DMS153 treated with DMSO at 0.1 percent for 48 hours (cell line): ENCODE results near the gene TSPAN14.

ENCODE experiments used
- DNase-seq: peaks from one replicate; lab custom pipeline; 2025; ENCODE audit not compliant: unreplicated experiment; lab: John Stamatoyannopoulos, UW

TSPAN14 gene

DNA sequence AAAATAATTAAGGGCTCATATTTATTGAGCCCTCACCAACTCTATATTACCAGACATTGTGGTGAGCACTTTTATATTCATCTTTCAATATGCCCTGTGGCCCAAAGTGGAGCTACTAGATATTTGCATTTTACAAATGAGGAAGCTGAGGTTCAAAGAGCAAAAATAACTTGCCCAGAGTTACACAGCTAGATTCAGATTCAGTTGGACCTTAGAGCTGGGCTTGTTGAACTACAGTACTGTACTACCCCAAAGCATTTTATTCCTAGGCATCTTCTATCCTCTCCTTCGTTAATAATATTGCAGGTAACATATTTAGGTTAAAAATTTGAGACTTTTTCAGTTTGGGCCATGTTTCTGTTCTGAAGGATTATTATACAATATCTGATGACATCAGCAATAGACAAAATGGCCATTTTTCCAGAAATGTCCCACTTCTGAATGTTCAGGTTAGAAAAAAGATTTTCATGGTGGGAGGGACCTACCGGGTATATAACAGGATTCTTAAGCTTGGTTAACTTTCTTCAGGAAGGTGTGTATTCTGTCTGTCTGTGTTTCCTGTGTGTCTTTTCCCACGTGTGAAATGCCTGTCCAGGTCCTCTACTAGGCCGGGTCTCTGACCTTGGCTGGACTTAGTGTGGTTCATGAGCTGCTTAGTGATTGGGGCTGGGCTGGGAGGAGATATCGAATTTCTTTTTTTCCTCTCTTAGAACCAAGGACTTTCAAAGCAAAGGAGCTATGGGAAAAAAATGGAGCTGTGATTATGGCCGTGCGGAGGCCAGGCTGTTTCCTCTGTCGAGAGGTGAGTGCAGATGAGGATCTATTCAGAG is 32.2 kb upstream of the TSPAN14 start:
- no peak for DNase-seq

DNA sequence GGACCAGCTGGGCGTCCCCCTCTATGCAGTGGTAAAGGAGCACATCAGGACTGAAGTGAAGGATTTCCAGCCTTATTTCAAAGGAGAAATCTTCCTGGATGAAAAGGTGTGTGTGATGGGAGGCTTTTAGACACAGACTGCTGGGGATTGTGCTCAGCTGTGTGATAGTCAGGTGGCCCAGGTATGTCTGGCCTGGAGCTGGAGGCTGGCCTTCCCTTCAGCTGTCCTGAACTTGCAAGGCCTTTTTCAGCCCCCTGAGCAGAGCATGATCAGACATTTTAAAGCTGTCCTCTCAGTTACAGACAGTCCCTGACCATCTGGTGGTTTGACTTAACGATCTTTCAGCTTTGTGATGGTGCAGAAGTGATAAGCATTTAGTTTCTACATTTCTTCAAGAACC is 28.2 kb upstream of the TSPAN14 start:
- DNase-seq: no peak

DNA sequence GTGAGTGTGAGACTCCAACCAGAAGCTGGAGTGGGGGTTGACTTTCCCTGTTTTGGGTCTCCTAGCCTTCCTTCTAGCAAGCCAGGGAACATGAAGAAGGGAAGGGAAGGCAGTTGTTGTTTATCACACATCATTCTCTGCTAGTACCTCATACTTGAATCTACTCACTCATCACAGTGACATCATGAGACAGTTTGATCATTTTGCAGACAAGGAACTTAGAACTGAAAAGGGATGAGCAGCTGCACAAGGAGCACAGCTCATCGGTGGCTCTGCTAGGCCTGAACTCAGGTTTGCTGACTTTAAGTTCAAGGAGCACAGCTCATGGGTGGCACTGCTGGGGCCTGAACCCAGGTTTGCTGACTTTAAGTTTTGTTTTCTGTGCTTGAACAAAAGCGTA is 26.6 kb upstream of the TSPAN14 start:
- no peak for DNase-seq

DNA sequence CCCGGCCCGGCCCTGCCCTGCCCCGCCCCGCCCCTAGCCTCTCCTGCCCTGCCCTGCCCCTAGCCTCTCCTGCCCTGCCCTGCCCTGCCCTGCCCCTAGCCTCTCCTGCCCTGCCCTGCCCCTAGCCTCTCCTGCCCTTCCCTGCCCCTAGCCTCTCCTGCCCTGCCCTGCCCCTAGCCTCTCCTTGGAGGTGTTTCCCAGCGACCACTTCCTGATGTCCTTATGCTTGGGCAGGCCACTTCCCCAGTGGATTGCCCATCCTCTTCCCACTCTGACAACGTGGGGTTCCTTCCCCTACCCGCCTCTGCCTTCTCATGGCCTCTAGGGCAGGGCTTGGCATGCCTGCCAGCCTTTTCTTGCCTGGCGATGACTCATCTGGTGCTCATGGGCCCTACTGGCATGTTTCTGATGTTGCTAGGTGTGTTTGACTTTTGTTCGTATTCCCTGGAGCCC is 24.6 kb upstream of the TSPAN14 start:
- DNase-seq: no peak

DNA sequence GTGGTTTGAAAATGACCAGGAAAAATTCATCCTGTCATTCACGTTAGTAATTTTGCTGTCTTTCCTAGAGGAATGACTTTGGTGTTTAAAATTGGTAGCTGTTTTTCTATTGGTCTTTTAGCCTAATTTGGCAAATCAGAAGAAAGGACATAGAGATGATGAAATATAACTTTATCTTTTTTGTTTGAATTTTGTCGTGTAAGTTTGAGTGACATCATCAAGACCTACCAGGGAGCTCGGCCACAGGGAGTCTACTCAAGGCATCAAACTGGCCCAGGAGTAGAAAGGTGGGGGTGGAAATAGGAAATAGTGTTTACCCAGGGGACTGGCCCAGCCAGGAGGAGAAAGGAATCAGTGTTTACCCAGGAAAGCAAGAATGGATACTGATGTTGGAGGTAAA is 21.0 kb upstream of the TSPAN14 start:
- DNase-seq: no peak

DNA sequence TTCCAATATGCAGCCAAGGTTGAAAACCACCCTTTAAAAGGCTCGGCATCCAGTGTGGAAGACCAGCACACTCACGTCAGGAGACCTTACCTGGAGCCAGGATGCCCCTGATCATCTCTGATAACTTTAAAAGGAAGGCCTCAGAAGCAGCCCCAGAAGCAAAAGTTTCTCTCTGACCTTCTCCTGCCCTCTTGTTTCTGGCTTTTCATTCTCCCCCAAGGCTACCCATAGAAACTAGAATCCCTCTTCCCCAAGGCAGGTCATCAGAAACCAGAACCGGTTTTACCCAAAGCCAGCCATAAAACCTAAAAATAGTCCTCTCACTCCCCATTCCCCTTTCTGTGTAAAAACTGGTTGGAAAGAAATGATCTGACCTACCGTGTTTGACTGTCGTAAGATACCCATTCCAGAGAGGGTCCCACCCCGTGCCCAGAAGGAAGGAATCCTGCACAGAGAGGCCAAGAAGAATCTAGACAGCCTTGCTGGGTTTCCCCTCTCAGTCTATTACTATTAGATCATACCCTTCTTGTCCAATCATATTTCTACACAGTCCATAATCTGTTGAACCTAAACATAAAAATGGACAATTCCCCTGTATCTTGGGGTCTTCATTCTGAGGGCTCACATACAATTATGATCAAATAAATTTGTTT is 17.5 kb upstream of the TSPAN14 start:
- DNase-seq: no peak

DNA sequence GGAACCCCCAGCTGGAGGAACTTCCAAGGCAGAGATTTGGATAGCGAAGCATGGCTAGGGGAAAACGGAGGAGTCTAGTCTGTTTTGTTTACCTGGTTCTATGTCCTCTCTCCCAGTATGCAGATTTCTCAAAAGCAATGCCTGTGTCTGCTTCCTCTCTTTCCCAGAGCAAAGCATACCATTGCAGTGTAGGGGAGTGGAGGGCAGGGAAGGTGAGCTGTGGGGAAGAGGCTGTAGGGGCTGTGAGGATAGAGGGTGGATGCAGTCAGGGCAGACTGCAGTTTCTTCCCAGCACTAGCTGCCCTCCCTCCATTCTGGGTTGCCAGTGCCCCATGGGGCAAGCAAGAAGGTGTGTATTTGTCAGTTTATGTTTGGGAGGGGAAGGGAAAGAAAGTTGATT is 16.9 kb upstream of the TSPAN14 start:
- DNase-seq: no peak

DNA sequence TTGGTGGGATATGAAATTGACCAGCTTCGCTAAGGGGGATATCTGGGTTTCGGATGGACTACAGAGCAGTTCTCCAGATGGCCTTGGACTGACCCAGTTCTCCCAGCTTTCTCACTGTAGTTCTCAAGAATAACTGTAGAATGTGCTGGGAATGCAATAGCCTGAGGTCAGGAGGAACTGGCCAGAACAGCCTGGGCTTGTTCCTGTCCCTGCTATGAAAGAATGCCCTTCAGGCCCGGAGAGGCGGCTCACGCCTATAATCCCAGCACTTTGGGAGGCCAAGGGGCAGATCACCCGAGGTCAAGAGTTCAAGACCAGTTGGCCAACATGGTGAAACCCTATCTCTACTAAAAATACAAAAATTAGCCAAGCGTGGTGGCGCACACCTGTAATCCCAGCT is 12.3 kb upstream of the TSPAN14 start:
- no peak for DNase-seq

DNA sequence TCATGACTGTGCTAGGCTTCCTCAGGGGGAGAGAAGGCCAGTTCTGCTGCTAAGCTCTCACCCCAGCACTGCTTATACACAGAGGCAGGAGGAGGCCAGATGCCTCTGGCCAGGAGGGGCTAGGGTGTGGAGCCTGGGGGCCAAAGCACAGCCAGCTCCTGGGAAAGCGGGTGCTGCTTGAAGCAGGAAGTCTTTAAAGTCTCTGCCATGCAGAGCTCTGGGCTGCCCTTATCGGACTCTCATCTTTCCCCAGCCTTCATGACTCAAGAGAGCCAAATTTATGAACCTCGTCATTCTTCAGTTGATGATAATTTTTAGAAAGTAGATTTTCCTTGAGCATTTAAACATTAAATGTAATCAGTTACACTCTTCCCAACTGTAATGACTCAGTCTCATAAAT is 11.2 kb upstream of the TSPAN14 start:
- no peak for DNase-seq

DNA sequence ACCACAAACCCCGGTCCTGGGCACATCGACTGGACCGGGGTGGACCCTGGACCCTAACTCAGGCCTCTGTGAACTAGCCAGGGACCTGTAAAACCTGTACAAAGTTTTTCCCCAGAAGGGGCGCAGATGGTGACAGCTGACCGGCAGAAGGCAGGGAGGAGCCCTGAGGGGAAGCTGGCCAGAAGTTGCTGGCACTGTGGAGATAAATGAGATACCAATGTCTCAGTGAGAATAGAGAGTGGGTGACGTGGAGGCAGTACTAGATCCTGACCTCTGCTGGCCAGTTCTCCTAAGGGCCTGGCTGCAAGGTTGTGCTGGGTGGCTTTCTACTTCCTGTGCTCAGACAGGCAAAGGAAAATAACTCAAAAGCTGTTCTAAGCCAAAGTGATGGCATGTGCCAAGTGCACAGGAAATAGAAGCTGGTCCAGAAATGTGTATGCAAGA is 10.6 kb upstream of the TSPAN14 start:
- DNase-seq: no peak

DNA sequence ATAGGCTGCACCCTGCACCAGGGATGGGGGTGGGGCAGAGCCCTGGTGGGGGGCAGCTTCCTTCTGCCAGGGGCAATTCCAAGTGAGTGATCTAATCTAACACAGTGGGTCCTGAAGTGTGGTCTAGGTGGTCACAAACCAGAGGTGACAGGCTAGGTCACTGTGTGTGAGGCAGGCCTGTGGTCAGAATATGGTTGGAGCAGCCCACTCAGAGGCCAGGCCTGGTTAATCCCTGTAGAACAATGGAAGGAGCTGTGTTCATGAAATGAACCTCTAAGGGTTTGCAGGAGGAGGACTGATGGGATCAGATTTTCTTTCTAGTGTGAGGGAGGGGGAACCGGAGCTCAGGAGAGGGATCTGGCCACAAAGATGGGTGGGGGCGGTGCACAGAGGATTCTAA is 10.0 kb upstream of the TSPAN14 start:
- no peak for DNase-seq

DNA sequence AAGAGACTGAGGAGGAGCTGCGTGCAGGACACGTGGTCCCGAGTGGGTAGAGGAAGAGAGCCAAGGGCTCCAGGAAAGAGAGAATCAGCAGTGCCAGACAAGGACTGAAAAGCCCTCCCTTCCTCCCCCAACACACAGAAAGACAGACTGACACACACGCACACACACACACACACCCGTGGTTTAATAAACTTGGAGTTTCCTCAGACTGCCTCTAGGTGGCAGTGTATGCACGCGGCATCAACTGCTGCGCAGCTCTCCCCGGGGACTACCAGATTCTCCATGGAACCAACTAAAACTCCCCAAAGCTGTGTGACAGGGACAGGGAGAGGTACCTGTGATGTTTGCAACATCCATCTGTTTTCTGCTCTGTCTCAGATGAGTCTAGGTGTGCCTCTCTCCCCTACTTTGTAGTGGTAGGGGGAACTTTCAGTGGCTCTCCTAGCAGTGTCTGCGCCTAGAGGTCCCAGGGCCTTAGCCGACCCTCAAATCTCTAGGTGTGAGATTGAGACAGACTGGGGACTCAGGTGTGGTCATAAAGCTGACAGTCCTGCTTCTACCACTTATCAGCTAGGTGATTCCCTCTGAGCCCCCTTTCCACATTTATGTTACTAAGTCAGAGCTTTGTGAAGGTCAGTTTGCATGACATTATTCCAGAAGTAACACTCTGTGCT is 9.3 kb upstream of the TSPAN14 start:
- peak; percentile 64 for DNase-seq

DNA sequence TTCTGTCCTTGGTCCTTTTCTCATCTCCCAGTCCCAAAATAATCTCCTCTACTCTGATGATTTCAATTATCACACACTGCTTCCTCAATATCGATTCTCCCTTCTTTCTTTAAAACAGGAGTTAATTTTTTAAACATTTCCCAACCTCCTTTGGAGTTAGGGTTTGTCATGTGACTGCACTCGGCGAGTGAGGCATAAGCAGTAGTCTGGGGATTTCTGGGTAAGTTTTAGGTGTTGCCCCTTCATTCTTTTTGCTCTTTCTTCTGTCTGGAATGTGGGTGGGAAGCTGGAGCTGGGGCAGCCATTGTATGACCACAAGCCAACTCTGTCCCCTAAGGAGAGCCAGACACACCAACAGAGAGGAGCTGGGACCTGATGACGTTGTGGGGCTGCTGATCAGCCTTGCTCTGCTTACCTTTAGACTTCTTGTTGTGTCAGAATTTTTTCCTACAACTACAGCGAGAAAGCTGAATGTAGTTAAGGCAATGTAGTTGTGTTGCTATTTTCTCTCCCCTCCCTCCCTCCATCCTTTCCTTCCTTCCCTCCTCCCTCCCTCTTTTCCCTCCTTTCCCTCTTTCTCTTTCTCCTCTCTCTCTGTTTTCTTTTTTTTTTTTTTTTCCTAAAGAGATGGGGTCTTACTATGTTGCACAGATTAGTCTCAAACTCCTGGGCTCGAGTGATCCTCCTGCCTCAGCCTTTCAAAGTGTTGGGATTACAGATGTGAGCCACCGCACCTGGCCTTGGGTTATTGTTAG is 6.5 kb upstream of the TSPAN14 start:
- no peak for DNase-seq

DNA sequence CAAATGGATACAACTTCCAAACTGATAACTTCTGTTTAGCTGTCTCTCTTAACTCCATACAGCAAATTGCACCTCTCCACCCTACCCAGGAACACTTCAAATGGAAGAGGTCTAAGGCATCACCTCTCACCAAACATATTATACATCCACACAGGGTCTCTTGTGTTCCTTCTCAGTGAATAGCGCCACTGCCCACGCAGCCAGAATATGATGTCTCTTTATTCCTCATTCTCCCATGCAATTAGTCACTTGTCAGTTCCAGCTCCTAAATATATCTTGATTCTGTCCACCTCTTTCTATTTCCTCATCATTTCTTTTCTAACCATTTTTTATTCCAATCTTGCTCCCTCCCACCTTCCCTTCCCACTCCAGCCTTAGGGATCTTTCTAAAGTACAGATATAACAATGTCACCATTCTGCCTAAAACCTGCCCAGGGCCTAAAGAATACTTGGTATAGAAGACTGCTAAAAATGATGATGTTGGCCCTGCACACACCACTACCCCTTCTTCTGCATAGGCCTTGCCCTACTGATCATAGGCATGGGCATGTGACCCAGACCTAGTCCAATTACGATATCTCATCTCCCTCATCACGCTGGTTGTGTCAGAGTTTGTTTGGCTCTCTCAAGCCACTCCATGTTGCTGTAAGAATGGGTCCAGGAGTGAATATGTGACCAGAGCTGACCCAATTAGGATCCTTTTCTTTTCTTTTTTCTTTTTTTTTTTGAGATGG is 5.7 kb upstream of the TSPAN14 start:
- DNase-seq: no peak

DNA sequence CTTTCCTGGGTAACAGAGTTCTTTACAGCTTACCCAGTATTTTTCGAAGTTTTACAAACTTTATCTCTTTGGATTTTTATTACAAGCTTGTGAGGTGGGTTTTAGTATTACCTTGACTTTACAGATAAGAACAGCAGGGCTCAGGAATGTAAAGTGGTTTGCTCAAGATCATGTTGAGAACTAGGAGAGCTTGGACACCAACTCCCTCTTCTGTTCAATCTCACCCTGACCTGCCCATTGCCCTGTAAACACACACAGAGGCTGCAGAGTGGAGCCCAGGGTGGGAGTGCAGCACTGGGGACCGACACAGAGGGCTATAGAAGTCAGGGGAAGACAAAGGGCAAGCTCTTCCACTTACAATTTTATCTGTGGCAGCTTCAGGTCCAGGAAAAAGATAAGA is 4.6 kb upstream of the TSPAN14 start:
- DNase-seq: no peak

DNA sequence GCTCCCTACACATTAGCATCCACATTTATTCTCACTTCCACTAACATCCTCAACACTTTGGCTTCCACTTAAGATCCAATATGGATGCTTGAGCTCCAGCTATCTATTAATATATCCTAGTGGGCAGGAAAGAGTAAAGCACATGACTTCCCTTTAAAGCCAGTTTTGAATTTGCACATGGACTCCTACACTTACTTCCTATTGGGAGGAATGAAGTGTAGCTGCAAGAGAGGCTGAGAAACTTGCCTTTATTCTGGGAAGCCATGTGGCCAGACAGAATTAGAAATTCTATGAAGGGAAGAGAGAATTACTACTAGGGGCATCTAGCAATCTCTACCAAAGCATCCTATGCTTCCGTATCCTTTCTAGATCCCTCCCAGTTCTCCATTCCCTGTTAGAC is 3.0 kb upstream of the TSPAN14 start:
- no peak for DNase-seq

DNA sequence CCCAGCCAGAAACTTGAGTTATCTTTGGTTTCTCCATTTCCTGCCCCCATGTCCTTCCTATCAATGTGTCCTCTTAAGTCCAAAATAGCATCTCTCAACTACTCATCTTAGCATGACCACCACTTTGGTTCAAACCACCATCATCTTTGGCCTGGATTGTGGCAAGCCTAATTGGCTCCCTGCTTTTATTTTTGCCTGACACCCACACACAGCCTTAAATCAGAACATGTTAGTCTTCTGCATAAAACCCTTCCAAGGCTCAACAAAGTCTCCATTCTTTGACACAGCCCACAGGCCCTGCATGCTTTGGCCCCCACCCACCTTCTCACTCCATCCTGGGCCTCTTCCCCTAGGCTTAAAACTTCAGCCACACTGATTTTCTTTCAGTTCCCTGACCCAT is 2.0 kb upstream of the TSPAN14 start:
- no peak for DNase-seq

DNA sequence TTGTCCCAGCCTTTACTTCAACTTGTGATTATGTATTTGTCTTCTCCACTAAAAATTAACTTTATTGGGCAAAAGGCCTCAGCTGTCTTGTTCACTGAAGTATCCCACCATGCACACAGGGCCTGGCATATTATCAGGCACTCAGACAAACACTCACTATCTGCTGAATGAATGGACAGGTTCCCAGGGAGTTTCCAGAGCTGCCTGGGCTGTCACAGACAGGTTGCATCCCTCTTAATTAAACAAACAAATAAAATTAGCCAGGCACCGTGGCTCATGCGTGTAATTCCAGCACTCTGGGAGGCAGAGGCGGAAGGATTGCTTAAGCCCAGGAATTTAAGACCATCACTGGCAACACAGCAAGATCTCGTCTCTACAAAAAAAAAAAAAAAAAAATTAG is 1.5 kb upstream of the TSPAN14 start:
- DNase-seq: no peak

DNA sequence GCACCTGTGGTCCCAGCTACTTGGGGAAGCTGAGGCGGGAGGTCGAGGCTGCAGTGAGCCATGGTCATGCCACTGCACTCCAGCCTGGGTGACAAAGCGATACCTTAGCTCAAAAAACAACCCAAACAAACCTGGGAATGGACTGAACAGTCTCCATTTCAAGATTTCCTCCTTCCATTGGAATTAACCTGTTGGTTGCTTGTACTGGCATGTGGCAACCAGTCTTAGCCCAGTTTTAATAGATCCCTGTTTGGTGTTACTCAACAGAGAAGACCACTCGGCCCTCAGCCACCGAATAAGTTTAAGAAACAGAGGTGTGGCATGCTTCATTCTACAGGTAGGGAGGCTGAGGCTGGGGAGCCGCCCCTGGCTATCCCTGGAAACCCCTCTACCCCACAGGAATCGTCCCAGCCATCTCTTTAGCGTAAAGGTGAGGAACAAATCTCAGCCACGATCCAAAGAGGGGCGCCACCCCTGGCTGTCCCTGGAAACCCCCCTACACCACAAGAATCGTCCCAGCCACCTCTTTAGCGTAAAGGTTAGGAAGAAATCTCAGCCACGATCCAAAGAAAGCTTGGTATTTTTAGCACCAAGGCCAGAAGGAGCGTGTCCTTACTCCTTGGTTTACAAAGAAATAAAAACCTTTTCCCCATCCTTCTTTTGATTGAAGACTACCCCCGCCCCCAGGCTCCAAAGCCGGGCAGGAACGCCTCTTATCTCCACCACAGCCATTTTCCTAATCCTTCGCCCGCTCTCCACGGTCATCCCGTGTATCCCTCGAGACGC is 861 bp upstream of the TSPAN14 start:
- no peak for DNase-seq
